ENCODE results near the gene EHD4. TPM values are rescaled to one million over a fixed set of nuclear protein-coding genes. Genes with fewer than 3 reads are reported as not detected.
A peak's percentile ranks its signal among the peaks of the same experiment; 100 is the strongest.

The EHD4 gene
- total and polyA plus RNA-seq, 2 donors (not counting 3 experiments of a cell fraction or from before 2014, with no cell fraction given), result 96.7 to 128 TPM

DNA sequence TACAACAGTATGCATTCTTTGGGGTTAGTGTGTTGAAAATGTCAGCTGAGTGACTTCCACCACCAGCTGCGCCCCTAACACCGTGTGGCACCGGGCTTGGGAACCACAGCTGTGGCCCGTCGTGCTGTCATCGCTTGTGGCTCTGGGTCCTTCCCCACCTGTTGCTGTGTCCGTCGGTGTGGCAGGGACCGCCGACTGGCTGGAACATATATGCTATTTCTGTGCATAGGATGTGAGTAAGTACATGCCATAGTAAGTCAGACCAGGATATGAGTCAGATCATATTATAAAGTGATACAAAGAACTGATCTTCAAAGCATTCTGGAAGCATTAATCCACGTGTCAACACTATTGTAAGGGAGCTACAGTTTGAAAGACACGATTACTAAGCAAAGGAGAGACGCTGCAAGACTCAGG lies 31.9 kb downstream of the EHD4 start:
- Histone ChIP-seq H3K27me3 (ENCODE audit: control insufficient read depth in 2 of 2, insufficient read depth in 2 of 2, low read length in 2 of 2) (no peaks in the 10 kb centered on the region), H3K36me3 (ENCODE audit: control insufficient read depth in 2 of 2, extremely low read depth in 1 of 2, insufficient read depth in 2 of 2, low read length in 2 of 2) (peaks cover 17 to 18% of the 10 kb centered on the region in 2 experiments), H3K4me3 (replicated peaks in 1 of 3; ENCODE audit: insufficient read depth in 1 of 3, low read depth in 1 of 3, low read length in 3 of 3) (no peak overlapping the region), H3K9ac (replicated peaks; ENCODE audit: extremely low read depth, insufficient read depth, low read length) (peak overlapping the region; percentile 62), H3K27ac (ENCODE audit: insufficient read depth, low read depth, low read length) (peak overlapping the region; percentile 99), H3K9me3 (replicated peaks; ENCODE audit: control insufficient read depth, insufficient read depth, low read length) (no peaks in the 10 kb centered on the region), H4K20me1 (replicated peaks; ENCODE audit: control insufficient read depth, extremely low read depth, insufficient read depth, low read length) (no peaks in the 10 kb centered on the region), H3K4me2 (ENCODE audit: insufficient read depth, low read length) (peak overlapping the region; percentile 0), H3K4me1 (ENCODE audit: control insufficient read depth, extremely low read depth, insufficient read depth, low read length) (peaks cover 96% of the 10 kb centered on the region), H3K9me1 (replicated peaks; ENCODE audit: control insufficient read depth, extremely low read depth, insufficient read depth, low read length) (no peaks in the 10 kb centered on the region), H3K79me2 (ENCODE audit: control insufficient read depth, insufficient read depth, low read length) (peaks cover 58% of the 10 kb centered on the region), H2AFZ (ENCODE audit: low read depth, low read length) (no peak overlapping the region)
- intact Hi-C loops (cut with micrococcal nuclease), result loop anchor here (1.0 kb wide), 2 partner anchors 17 to 20 kb away; no protein-coding TSS in a partner anchor
- CTCF ChIA-PET, result interaction anchor here (0.6 to 5.9 kb wide), 6 partner anchors 10 to 36 kb away, joined by 4 to 44 read pairs (median 5); partner anchors contain the start of gene EHD4
- FAIRE-seq, result peak; percentile 80
- no TSS peak for BruUV-seq (replicated peaks)
- peak; percentile 92 for DNase-seq (ENCODE audit: low read depth, low spot score)
- dilution Hi-C loops (cut with MboI; ENCODE audit: extremely low pct_ligation_motif_present, low sequenced_read_pairs), result no loop called here
- POLR2A ChIA-PET, result interaction anchor here (0.6 to 2.3 kb wide), 4 partner anchors 16 to 538 kb away, joined by 3 to 9 read pairs (median 4); no protein-coding TSS in a partner anchor
- TF ChIP-seq GATA2 (IDR thresholded peaks at IDR 0.05; ENCODE audit: insufficient read depth, insufficient read length, low read depth, low read length), result peak; percentile 55
- TF ChIP-seq POLR2AphosphoS5 (IDR thresholded peaks at IDR 0.05; ENCODE audit: insufficient read depth, low read depth, low read length), result peak; percentile 76
- TF ChIP-seq MAX (IDR thresholded peaks at IDR 0.05; ENCODE audit: insufficient read depth, insufficient read length), result peak; percentile 78
- TF ChIP-seq FOS (IDR thresholded peaks at IDR 0.05; ENCODE audit: borderline replicate concordance, insufficient read depth, low read length), result peak; percentile 91
- peak; percentile 96 for TF ChIP-seq JUN (IDR thresholded peaks at IDR 0.05; ENCODE audit: borderline replicate concordance, insufficient read depth, insufficient read length, low read depth)
- no peak for TF ChIP-seq EZH2 (IDR thresholded peaks at IDR 0.05; ENCODE audit: borderline replicate concordance, low read depth, low read length, severe bottlenecking)
- no peak for TF ChIP-seq CTCF (IDR thresholded peaks at IDR 0.05; ENCODE audit: extremely low read depth in 1 of 2, insufficient read depth in 1 of 2, low read depth in 1 of 2, low read length in 2 of 2)
- TF ChIP-seq POLR2A (IDR thresholded peaks at IDR 0.05; ENCODE audit: low read depth, low read length), result no peak
